Neuronal stem cell (in vitro differentiated cells): Measurements from ENCODE around the gene EXPH5.
"Not testable (repeated sequence)": the region's sequence is repeated elsewhere in the genome, so short reads cannot be mapped to it uniquely, and the experiment has no call there.

Source experiments
- DNase-seq: peaks from one replicate; pipeline ENCODE4 v3.0.0-alpha.2; 2013; ENCODE audit warnings: low spot score
- H2AFZ ChIP-seq: one replicate; pipeline ENCODE4 v1.6.1; 2013; ENCODE audit warnings: mild to moderate bottlenecking, low read length, inconsistent platforms
- H2AK5ac ChIP-seq: 2 replicates; pipeline ENCODE4 v1.6.1; 2013; ENCODE audit warnings: low read depth, mild to moderate bottlenecking, inconsistent platforms, low read length, moderate library complexity, mixed read lengths
- H2BK120ac ChIP-seq: 2 replicates; pipeline ENCODE4 v1.6.1; 2013; ENCODE audit warnings: low read depth, mild to moderate bottlenecking, inconsistent platforms, low read length, moderate library complexity, mixed read lengths
- H2BK12ac ChIP-seq: one replicate; pipeline ENCODE4 v1.6.1; 2013; ENCODE audit warnings: low read length, inconsistent platforms
- H2BK15ac ChIP-seq: 2 replicates; pipeline ENCODE4 v1.6.1; 2013; ENCODE audit warnings: mild to moderate bottlenecking, low read length, inconsistent platforms, mixed read lengths
- H2BK5ac ChIP-seq: one replicate; pipeline ENCODE4 v1.6.1; 2013; ENCODE audit warnings: inconsistent platforms, mild to moderate bottlenecking, low read length, moderate library complexity
- H3K14ac ChIP-seq: one replicate; pipeline ENCODE4 v1.6.1; 2013; ENCODE audit warnings: low read length, inconsistent platforms
- H3K18ac ChIP-seq: 2 replicates; pipeline ENCODE4 v1.6.1; 2013; ENCODE audit warnings: low read length, inconsistent platforms
- H3K23ac ChIP-seq: 2 replicates; pipeline ENCODE4 v1.6.1; 2013; ENCODE audit warnings: low read depth, mild to moderate bottlenecking, mixed read lengths, low read length, inconsistent platforms; ENCODE audit not compliant: poor library complexity
- H3K27ac ChIP-seq: replicated peaks from 3 replicates; pipeline ENCODE4 v1.5.1; 2013; ENCODE audit warnings: low read length, inconsistent platforms
- H3K27me3 ChIP-seq, 3 experiments: 2 replicates each; pipeline ENCODE4 v1.6.1; 2013; ENCODE audit warnings: low read length in 3 of 3, mild to moderate bottlenecking in 2 of 3, inconsistent platforms in 1 of 3, low read depth in 1 of 3, mixed read lengths in 1 of 3, moderate library complexity in 1 of 3; ENCODE audit not compliant: control insufficient read depth in 3 of 3, insufficient read depth in 3 of 3
- H3K36me3 ChIP-seq, 2 donors: replicated peaks in 1 of 2; 2 replicates each; pipeline ENCODE4 v1.6.1; 2013; ENCODE audit warnings: low read length in 2 of 2; ENCODE audit not compliant: control insufficient read depth in 2 of 2, insufficient read depth in 2 of 2
- H3K4ac ChIP-seq: 2 replicates; pipeline ENCODE4 v1.6.1; 2013; ENCODE audit warnings: inconsistent platforms, mild to moderate bottlenecking, low read length, moderate library complexity
- H3K4me1 ChIP-seq, 2 donors: 1 replicate in 1 of 2; 2 replicates in 1 of 2; pipeline ENCODE4 v1.6.1; 2013; ENCODE audit warnings: low read length in 2 of 2, low read depth in 1 of 2; ENCODE audit not compliant: control insufficient read depth in 2 of 2, insufficient read depth in 1 of 2
- H3K4me2 ChIP-seq: one replicate; pipeline ENCODE4 v1.6.1; 2013; ENCODE audit warnings: mild to moderate bottlenecking, low read length, inconsistent platforms; ENCODE audit not compliant: insufficient read depth, poor library complexity, severe bottlenecking
- H3K4me3 ChIP-seq, 2 donors: 2 replicates each; pipeline ENCODE4 v1.5.1; 2013; ENCODE audit warnings: low read length in 2 of 2, mild to moderate bottlenecking in 2 of 2, inconsistent platforms in 1 of 2, moderate library complexity in 1 of 2
- H3K79me1 ChIP-seq: one replicate; pipeline ENCODE4 v1.6.1; 2013; ENCODE audit warnings: low read depth, mild to moderate bottlenecking, inconsistent platforms, low read length, moderate library complexity
- H3K9ac ChIP-seq: one replicate; pipeline ENCODE4 v1.6.1; 2013; ENCODE audit warnings: mild to moderate bottlenecking, low read depth, low read length, inconsistent platforms; ENCODE audit not compliant: poor library complexity
- H3K9me3 ChIP-seq, 2 donors: replicated peaks in 1 of 2; 2 replicates each; pipeline versions ENCODE3 to v1.6.1; 2013; ENCODE audit warnings: low read length in 2 of 2, mild to moderate bottlenecking in 2 of 2, inconsistent platforms in 1 of 2, low read depth in 1 of 2, mixed read lengths in 1 of 2, moderate library complexity in 1 of 2; ENCODE audit not compliant: control insufficient read depth in 2 of 2, insufficient read depth in 1 of 2
- H4K8ac ChIP-seq: one replicate; pipeline ENCODE4 v1.6.1; 2013; ENCODE audit warnings: low read depth, mild to moderate bottlenecking, inconsistent platforms, low read length, moderate library complexity
- H4K91ac ChIP-seq: one replicate; pipeline ENCODE4 v1.6.1; 2013; ENCODE audit warnings: low read length, low read depth, mild to moderate bottlenecking, inconsistent platforms; ENCODE audit not compliant: poor library complexity
- WGBS, 2 donors: extraction: QIAGEN DNeasy Blood & Tissue Kit; methylation state at CpG; one replicate each; pipeline ENCODE4 v1.1.7; 2013; ENCODE audit warnings: missing lambda C conversion rate in 2 of 2, mixed read lengths in 1 of 2; ENCODE audit not compliant: insufficient read length in 2 of 2, insufficient replicate concordance in 1 of 2; ENCODE audit errors: extremely low coverage in 2 of 2; 5-methylcytosine and 5-hydroxymethylcytosine counted together

The EXPH5 gene

GRCh38 chr11:108586600-108586999 lies 7.0 kb downstream of the EXPH5 start:
- Histone ChIP-seq H2BK12ac (no peak overlapping the region), H2BK5ac (no peak overlapping the region), H3K9ac (no peak overlapping the region), H2BK15ac (no peak overlapping the region), H3K4me1 (no peaks in the 10 kb centered on the region), H2BK120ac (no peak overlapping the region), H2AFZ (no peak overlapping the region), H3K79me1 (no peaks in the 10 kb centered on the region), H3K9me3 (no peaks in the 10 kb centered on the region), H3K14ac (no peak overlapping the region), H3K27ac (no peak overlapping the region), H4K91ac (no peak overlapping the region), H2AK5ac (no peak overlapping the region), H3K4me2 (no peak overlapping the region), H4K8ac (no peak overlapping the region), H3K27me3 (peaks cover 0 to 28% (median 0%) of the 10 kb centered on the region in 3 experiments), H3K18ac (no peak overlapping the region), H3K36me3 (no peaks in the 10 kb centered on the region), H3K23ac (no peak overlapping the region), H3K4ac (no peak overlapping the region), H3K4me3 (no peak overlapping the region)
- no CpG with 5 or more reads among the region's 3 CpGs for WGBS, 2 donors
- DNase-seq = no peak

GRCh38 chr11:108586185-108586584 lies 7.4 kb downstream of the EXPH5 start:
- H3K18ac ChIP-seq, H4K91ac ChIP-seq: not testable (repeated sequence)

GRCh38 chr11:108584973-108585372 lies 8.6 kb downstream of the EXPH5 start:
- H3K36me3 ChIP-seq = no peaks in the 10 kb centered on the region
- no peaks in the 10 kb centered on the region for H3K4me1 ChIP-seq
- H2BK15ac ChIP-seq = no peak overlapping the region
- no peak overlapping the region for H3K14ac ChIP-seq
- no peak overlapping the region for H2AFZ ChIP-seq
- H2BK12ac ChIP-seq = no peak overlapping the region
- no peak overlapping the region for H3K9ac ChIP-seq
- no peak overlapping the region for H4K8ac ChIP-seq
- H3K79me1 ChIP-seq = no peaks in the 10 kb centered on the region
- H2BK120ac ChIP-seq = no peak overlapping the region
- no peak overlapping the region for H3K27ac ChIP-seq
- H3K18ac ChIP-seq = no peak overlapping the region
- peaks cover 0 to 12% (median 0%) of the 10 kb centered on the region in 3 experiments for H3K27me3 ChIP-seq
- H3K23ac ChIP-seq = no peak overlapping the region
- H3K9me3 ChIP-seq = no peaks in the 10 kb centered on the region
- no peak overlapping the region for H2AK5ac ChIP-seq
- H3K4me2 ChIP-seq = no peak overlapping the region
- no peak for DNase-seq
- H2BK5ac ChIP-seq = no peak overlapping the region
- no peak overlapping the region for H3K4me3 ChIP-seq
- H3K4ac ChIP-seq = no peak overlapping the region
- no peak overlapping the region for H4K91ac ChIP-seq

More at GRCh38 chr11:108586185-108586584, 7.4 kb downstream of the EXPH5 start:
- H3K4me1 ChIP-seq, H3K4me3 ChIP-seq, H3K9ac ChIP-seq, H3K4me2 ChIP-seq, H2BK120ac ChIP-seq, H4K8ac ChIP-seq, H2AK5ac ChIP-seq, DNase-seq, H2BK12ac ChIP-seq, H3K36me3 ChIP-seq, H3K23ac ChIP-seq, H3K27ac ChIP-seq, H2AFZ ChIP-seq, H3K9me3 ChIP-seq, H2BK15ac ChIP-seq, H2BK5ac ChIP-seq, H3K14ac ChIP-seq, H3K79me1 ChIP-seq, H3K4ac ChIP-seq: not testable (repeated sequence)
- H3K27me3 ChIP-seq = peaks cover 0 to 24% (median 0%) of the 10 kb centered on the region in 3 experiments
- WGBS, 2 donors = no CpG with 5 or more reads among the region's 4 CpGs

GRCh38 chr11:108580645-108581044 lies 12.9 kb downstream of the EXPH5 start:
- H2BK15ac ChIP-seq = no peak overlapping the region
- WGBS, 2 donors = no CpG with 5 or more reads among the region's 2 CpGs

More at GRCh38 chr11:108580645-108581044, 12.9 kb downstream of the EXPH5 start:
- H3K4me3 ChIP-seq = no peak overlapping the region
- no peaks in the 10 kb centered on the region for H3K4me1 ChIP-seq
- no peak overlapping the region for H4K8ac ChIP-seq
- no peak overlapping the region for H3K14ac ChIP-seq
- no peak overlapping the region for H3K4ac ChIP-seq
- no peak overlapping the region for H3K27ac ChIP-seq
- no peak overlapping the region for H2BK12ac ChIP-seq
- H3K9me3 ChIP-seq = no peaks in the 10 kb centered on the region
- no peaks in the 10 kb centered on the region for H3K79me1 ChIP-seq
- H3K27me3 ChIP-seq = no peaks in the 10 kb centered on the region
- H3K23ac ChIP-seq = no peak overlapping the region
- H2BK120ac ChIP-seq = no peak overlapping the region
- H3K4me2 ChIP-seq = no peak overlapping the region
- no peak for DNase-seq
- no peaks in the 10 kb centered on the region for H3K36me3 ChIP-seq
- no peak overlapping the region for H2AK5ac ChIP-seq
- H3K18ac ChIP-seq = no peak overlapping the region
- no peak overlapping the region for H3K9ac ChIP-seq
- no peak overlapping the region for H2AFZ ChIP-seq
- no peak overlapping the region for H2BK5ac ChIP-seq
- no peak overlapping the region for H4K91ac ChIP-seq
